HG02840 (cell line): ENCODE data around the gene RPS18.
"Not testable (repeated sequence)": the region's sequence is repeated elsewhere in the genome, so short reads cannot be mapped to it uniquely, and the experiment has no call there.

Experiments used
- ATAC-seq: cut with Tn5 transposase; IDR thresholded peaks from one replicate; pipeline ENCODE4 v1.9.1; 2021; ENCODE audit warnings: mild to moderate bottlenecking, moderate library complexity, moderate number of reproducible peaks; ENCODE audit not compliant: unreplicated experiment, low FRiP score

Gene RPS18

DNA sequence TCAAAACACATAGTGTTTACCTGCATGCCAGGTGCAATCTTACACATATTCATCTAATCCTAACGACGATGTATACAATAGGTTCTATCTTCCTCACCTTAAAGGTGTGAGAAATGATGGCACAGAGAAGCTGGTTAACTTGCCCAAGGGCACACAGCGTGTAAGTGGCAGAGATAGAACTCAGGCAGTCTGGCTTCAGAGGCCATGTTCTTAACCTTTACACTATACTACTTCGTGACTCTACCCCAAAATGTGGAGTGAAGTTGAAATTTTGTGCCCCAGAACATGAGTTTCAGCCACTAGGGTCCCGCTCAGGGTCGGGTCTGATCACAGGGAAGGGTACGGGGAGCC lies 783 bp upstream of the RPS18 start:
- ATAC-seq, result no peak

DNA sequence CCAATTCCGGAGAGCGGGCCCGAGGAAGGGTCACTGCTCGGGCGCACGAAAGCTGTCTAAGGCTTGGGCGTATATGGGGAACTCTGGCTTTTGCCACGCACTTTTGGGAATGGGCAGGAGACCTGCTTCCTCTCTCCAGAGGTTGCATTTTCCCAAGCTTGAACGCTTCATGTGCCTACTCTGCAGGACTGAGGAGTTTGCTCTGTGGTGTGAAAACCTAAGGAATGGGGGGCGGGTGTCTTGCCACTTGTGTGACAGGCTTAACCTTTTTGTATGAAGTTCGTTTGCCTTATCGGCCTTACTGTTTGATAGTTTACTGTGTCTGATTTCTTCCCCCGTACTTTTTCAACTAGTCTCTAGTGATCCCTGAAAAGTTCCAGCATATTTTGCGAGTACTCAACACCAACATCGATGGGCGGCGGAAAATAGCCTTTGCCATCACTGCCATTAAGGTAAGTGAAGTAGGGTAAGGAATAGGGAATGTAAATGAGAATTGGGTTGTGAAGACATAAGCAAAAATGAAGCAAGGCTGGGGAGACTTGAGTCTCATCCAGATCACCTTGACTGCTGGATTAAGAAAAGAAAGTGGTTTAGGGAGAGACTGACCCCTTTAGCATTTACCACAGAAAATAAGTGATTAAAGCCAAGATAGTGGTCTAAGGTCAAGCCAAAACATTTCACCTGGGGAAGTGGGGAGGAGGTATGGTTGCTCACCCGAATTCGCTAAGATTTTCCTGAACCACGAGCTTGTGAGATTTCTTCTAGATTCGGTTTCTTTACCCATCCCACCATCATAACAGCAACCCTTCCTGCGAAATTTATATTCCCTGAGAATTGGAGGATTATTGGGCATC lies 627 bp downstream of the RPS18 start:
- ATAC-seq, result no peak

- ATAC-seq, result no peak
Measured at GRCh38 chr6:33273129-33273923, 1.5 kb downstream of the RPS18 start.

DNA sequence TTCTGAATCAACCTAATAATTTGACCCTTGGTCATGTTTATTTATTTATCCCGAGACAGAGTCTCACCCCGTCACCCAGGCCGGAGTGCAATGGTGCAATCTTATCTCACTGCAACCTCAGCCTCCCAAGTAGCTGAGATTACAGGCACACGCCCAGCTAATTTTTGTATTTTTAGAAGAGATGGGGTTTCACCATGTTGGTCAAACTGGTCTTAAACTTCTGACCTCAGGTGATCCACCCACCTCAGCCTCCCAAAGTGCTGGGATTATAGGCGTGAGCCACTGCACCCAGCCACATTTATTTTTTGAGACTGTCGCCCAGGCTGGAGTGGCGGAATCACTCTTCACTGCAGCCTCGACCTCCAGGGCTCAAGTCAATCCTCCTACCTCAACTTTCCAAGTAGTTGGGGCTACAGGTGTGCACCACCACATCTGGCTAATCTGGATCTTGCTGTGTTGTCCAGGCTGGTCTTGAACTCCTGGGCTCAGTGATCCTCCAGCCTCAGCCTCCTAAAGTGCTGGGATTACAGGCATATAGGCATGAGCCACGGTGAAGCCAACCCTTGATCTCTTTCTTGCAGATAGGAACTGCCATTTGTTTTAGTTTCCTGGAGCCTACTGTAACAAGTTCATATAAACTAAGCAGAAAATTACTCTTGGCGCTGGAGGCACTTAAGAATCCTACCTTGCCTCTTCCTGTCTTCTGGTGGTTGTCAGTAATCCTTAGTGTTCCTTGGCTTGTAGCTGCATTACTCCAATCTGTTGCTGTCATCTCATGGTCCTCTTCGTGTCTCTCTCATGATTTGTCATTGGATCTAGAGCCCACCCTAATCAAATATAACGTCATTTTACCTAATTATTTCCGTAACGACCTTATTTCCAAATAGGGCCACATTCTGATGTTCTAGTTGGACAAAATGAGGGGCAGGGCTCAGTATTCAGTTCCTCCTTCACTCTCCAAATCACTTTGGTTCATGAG lies 2.3 kb downstream of the RPS18 start:
- ATAC-seq, result no peak

- ATAC-seq, result not testable (repeated sequence)
Measured at GRCh38 chr6:33275795-33276580, 4.1 kb downstream of the RPS18 start.

GRCh38 chr6:33276581-33276863 lies 4.6 kb downstream of the RPS18 start:
- no peak for ATAC-seq

- peak; percentile 51 for ATAC-seq
Measured at GRCh38 chr6:33276864-33277662, 5.2 kb downstream of the RPS18 start, which contains the start of gene B3GALT4. Gene B3GALT4 (plus strand): TSS chr6:33277123. CDS start chr6:33277420, 297 bp downstream.

DNA sequence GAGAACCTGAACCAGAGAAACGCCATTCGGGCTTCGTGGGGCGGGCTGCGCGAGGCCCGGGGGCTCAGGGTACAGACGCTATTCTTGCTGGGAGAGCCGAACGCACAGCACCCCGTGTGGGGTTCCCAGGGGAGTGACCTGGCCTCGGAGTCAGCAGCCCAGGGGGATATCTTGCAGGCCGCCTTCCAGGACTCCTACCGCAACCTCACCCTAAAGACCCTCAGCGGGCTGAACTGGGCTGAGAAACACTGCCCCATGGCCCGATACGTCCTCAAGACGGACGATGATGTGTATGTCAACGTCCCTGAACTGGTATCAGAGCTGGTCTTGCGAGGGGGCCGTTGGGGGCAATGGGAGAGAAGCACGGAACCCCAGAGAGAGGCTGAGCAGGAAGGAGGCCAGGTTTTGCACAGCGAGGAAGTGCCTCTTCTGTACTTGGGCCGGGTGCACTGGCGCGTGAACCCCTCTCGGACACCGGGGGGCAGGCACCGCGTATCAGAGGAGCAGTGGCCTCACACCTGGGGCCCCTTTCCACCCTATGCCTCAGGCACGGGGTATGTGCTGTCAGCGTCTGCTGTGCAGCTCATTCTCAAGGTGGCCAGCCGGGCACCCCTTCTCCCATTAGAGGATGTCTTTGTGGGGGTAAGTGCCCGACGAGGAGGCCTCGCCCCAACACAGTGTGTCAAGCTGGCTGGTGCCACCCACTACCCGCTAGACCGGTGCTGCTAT lies 6.0 kb downstream of the RPS18 start:
- no peak for ATAC-seq

GRCh38 chr6:33278392-33278741 lies 6.5 kb downstream of the RPS18 start:
- ATAC-seq, result no peak

GRCh38 chr6:33278810-33279209 lies 6.9 kb downstream of the RPS18 start:
- ATAC-seq, result no peak

GRCh38 chr6:33279257-33279695 lies 7.4 kb downstream of the RPS18 start:
- ATAC-seq, result no peak

DNA sequence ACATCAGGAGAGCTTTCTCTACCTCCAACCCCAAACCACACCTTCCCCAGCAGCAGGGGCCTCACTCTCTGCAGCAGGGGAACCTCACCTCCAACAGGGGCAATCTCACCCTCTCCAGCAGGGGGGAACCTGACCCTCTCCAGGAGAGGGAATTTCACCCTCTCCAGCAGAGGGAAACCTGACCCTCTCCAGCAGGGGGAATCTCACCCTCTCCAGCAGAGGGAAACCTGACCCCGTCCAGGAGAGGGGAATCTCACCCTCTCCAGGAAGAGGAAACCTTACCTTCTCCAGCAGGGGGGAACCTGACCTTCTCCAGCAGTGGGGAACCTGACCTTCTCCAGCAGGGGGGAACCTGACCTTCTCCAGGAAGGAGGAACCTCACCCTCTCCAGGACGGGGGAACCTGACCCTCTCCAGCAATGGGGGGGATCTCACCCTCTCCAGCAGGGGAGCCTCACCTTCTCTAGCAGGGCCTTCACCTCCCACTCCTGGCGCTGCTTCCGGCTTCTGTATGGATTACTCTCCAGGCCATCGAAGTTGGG lies 8.2 kb downstream of the RPS18 start:
- ATAC-seq, result no peak

DNA sequence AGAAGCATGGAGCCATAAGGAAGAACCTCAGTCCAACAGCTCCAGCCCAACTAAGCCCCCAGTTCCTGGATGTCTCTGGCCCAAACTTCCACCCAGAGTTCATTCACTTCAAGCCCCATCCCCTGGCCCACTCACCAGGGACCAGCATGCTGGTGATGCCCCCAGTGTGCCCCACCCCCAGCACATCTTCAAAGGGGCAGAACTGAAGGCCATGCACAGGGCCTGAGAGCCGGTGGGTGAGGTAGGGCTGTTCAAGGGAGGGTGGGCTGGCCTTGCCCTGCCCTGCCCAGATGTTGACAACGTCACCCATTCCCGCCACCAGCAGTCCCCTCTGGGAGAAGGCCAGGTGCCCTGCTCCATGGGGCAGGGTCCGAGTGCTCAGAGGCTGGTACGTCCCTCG lies 8.7 kb downstream of the RPS18 start:
- no peak for ATAC-seq

DNA sequence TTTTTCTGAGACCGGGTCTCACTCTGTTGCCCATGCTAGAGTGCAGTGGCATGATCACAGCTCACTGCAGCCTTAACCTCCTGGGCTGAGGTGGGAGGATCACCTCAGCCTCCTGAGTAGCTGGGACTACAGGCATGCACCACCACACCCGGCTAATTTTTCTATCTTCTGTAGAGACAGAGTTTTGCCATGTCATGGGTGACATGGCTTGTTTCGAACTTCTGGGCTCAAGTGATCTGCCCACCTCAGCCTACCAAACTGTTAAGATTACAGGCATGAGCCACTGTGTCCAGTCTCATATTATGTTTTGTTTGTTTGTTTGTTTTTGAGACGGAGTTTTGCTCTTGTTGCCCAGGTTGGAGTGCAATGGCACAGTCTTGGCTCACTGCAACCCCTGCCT lies 13.3 kb downstream of the RPS18 start:
- not testable (repeated sequence) for ATAC-seq

- ATAC-seq, result no peak
Measured at GRCh38 chr6:33286946-33287914, 15.4 kb downstream of the RPS18 start.

DNA sequence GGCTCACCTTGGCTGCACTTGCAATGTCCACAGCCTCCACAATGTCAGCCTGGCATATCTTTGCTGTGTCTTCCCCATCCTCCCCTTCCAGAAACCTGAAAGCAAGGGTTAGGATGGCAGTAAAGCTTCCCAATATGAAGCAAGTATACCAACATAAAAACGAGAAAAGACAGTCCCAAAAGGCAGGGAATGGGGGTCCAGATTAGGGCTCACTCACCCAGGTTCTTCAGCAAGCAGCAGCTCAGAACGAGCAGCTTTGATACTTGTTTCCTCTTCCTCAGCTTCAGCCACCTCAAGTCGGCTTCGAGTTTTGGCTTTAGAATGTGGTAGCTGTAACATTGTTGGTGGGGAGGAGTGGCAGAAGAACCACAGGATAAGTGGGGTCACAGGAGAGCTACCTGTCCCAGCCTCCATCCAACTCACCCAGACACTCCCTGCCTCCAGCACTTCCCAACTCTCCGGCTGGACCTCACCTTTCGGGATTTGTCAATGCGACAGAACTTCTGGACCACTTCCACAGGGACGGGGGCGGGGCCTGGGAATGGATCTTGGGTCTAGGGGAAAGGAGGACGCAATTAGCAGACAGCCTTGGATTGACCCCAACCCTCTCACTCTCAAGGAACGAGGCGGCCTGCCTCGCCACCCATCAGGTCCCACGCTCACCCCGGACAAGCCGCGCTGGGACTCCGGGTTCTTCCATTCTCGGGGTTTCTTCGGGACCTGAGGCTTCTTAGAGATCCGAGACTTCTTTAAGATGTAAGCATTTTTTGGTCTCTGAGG lies 16.5 kb downstream of the RPS18 start:
- ATAC-seq, result peak; percentile 8
